DOHH2 (cell line): Measurements from ENCODE around the gene CDH4.

Source experiments
- H3F3A ChIP-seq: fragments of 200-600 bp; sonication (generic), shearing (Covaris generic); 2 replicates; pipeline ENCODE4 v1.6.0; 2016; ENCODE audit warnings: antibody characterized with exemption, mild to moderate bottlenecking; ENCODE audit not compliant: control insufficient read depth, insufficient read depth
- H3K27ac ChIP-seq: fragments of 200-600 bp; sonication (generic); 2 replicates; pipeline ENCODE4 v1.5.1; 2014; ENCODE audit warnings: low read depth, mild to moderate bottlenecking, low read length, moderate library complexity
- H3K27me3 ChIP-seq: fragments of 200-600 bp; sonication (generic); 2 replicates; pipeline ENCODE4 v1.6.1; 2014; ENCODE audit warnings: mild to moderate bottlenecking, low read length, mixed read lengths; ENCODE audit not compliant: control insufficient read depth
- H3K36me3 ChIP-seq: fragments of 200-600 bp; sonication (generic); 2 replicates; pipeline ENCODE4 v1.6.1; 2014; ENCODE audit warnings: mild to moderate bottlenecking, low read length, moderate library complexity, mixed read lengths; ENCODE audit not compliant: control insufficient read depth
- H3K4me1 ChIP-seq: fragments of 200-600 bp; sonication (generic); 2 replicates; pipeline ENCODE4 v1.6.1; 2014; ENCODE audit warnings: mild to moderate bottlenecking, low read length, mixed read lengths; ENCODE audit not compliant: control insufficient read depth
- H3K4me2 ChIP-seq: fragments of 200-600 bp; sonication (generic); 2 replicates; pipeline ENCODE4 v1.6.0; 2014; ENCODE audit warnings: mild to moderate bottlenecking, low read length, moderate library complexity
- H3K4me3 ChIP-seq: fragments of 200-600 bp; sonication (generic); 2 replicates; pipeline ENCODE4 v1.5.1; 2014; ENCODE audit warnings: mild to moderate bottlenecking, low read length, mixed read lengths
- H3K79me2 ChIP-seq: fragments of 200-600 bp; sonication (generic); 2 replicates; pipeline ENCODE4 v1.6.1; 2014; ENCODE audit warnings: mild to moderate bottlenecking, low read length, mixed read lengths; ENCODE audit not compliant: control insufficient read depth
- H3K9me2 ChIP-seq: fragments of 200-600 bp; sonication (generic); replicated peaks from 2 replicates; pipeline ENCODE4 v1.6.1; 2014; ENCODE audit warnings: mild to moderate bottlenecking, low read length, mixed read lengths; ENCODE audit not compliant: control insufficient read depth
- H3K9me3 ChIP-seq: fragments of 200-600 bp; sonication (generic); 2 replicates; pipeline ENCODE4 v1.6.1; 2014; ENCODE audit warnings: antibody characterized with exemption, low read length, mixed read lengths; ENCODE audit not compliant: control insufficient read depth, insufficient read depth
- H4K20me1 ChIP-seq: fragments of 200-600 bp; sonication (generic); 2 replicates; pipeline ENCODE4 v1.6.0; 2014; ENCODE audit warnings: low read depth, mild to moderate bottlenecking, antibody characterized with exemption, low read length, moderate library complexity; ENCODE audit not compliant: control insufficient read depth, insufficient read depth
- CTCF ChIP-seq: fragments of 200-600 bp; sonication (generic); IDR thresholded peaks from one replicate; pipeline ENCODE4 v1.5.1; 2014; ENCODE audit warnings: antibody characterized with exemption, mild to moderate bottlenecking, low read depth, low read length; ENCODE audit not compliant: poor library complexity, severe bottlenecking
- EZH2phosphoT487 ChIP-seq: fragments of 200-600 bp; sonication (generic); IDR thresholded peaks from 2 replicates; pipeline ENCODE4 v1.6.1; 2017; ENCODE audit warnings: borderline replicate concordance, mild to moderate bottlenecking, antibody characterized with exemption, low read length, moderate library complexity, mixed read lengths

Gene CDH4

GRCh38 chr20:61378694-61379355 is 126.8 kb downstream of the CDH4 start:
- Histone ChIP-seq H4K20me1 (no peaks in the 10 kb centered on the region), H3K27me3 (no peaks in the 10 kb centered on the region), H3K9me2 (no peaks in the 10 kb centered on the region), H3K79me2 (no peaks in the 10 kb centered on the region), H3K36me3 (no peaks in the 10 kb centered on the region), H3F3A (no peaks in the 10 kb centered on the region), H3K9me3 (peaks cover 11% of the 10 kb centered on the region; the same call in 1 of the 2 replicates), H3K4me2 (no peak overlapping the region), H3K27ac (no peak overlapping the region), H3K4me3 (no peak overlapping the region), H3K4me1 (no peaks in the 10 kb centered on the region)
- no peak for TF ChIP-seq EZH2phosphoT487
- no peak for TF ChIP-seq CTCF

GRCh38 chr20:61379898-61380544 is 128.0 kb downstream of the CDH4 start:
- Histone ChIP-seq H3K4me2 (no peak overlapping the region), H3K4me1 (no peaks in the 10 kb centered on the region), H3K9me3 (peaks cover 11% of the 10 kb centered on the region; the same call in 1 of the 2 replicates), H3K79me2 (no peaks in the 10 kb centered on the region), H3K9me2 (no peaks in the 10 kb centered on the region), H3K36me3 (no peaks in the 10 kb centered on the region), H4K20me1 (no peaks in the 10 kb centered on the region), H3K4me3 (no peak overlapping the region), H3K27ac (no peak overlapping the region), H3K27me3 (no peaks in the 10 kb centered on the region), H3F3A (no peaks in the 10 kb centered on the region)
- no peak for TF ChIP-seq EZH2phosphoT487
- no peak for TF ChIP-seq CTCF

DNA sequence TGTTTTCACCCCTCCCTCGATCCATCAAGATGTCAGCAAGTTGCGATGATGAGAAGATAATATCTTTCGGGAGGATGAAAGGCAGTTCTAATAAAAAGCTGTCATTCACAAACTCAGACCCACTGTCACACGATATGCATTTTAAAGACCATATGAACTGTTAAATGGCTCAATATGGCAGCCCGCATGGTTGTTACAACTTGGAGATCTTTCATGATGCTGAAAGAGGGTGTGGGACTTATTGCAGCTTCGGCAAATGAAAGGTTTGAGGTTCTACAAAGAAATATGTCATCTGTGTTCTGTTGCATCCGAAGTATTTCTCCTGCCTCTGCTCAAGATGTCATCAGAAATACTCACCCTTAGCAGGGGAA is 128.5 kb downstream of the CDH4 start:
- no peak overlapping the region for H3K4me3 ChIP-seq
- H3K27ac ChIP-seq, result no peak overlapping the region
- TF ChIP-seq CTCF (no peak), EZH2phosphoT487 (no peak)
- no peaks in the 10 kb centered on the region for H3K9me2 ChIP-seq
- H3K4me2 ChIP-seq, result no peak overlapping the region
- peaks cover 10% of the 10 kb centered on the region; the same call in 1 of the 2 replicates for H3K9me3 ChIP-seq
- H4K20me1 ChIP-seq, result no peaks in the 10 kb centered on the region
- no peaks in the 10 kb centered on the region for H3K4me1 ChIP-seq
- no peaks in the 10 kb centered on the region for H3K79me2 ChIP-seq
- H3K36me3 ChIP-seq, result no peaks in the 10 kb centered on the region
- no peaks in the 10 kb centered on the region for H3F3A ChIP-seq
- H3K27me3 ChIP-seq, result no peaks in the 10 kb centered on the region
